GM21390 (cell line): Measurements from ENCODE around the gene ZNF750.

Experiments used
- ATAC-seq: cut with Tn5 transposase; IDR thresholded peaks from one replicate; pipeline ENCODE4 v1.9.1; 2021; ENCODE audit not compliant: unreplicated experiment

ZNF750 gene

GRCh38 chr17:82814834-82815233 is 25.0 kb downstream of the ZNF750 start:
- no peak for ATAC-seq

GRCh38 chr17:82813299-82814051 is 26.3 kb downstream of the ZNF750 start:
- no peak for ATAC-seq

- no peak for ATAC-seq
Measured at GRCh38 chr17:82812601-82813000, 27.2 kb downstream of the ZNF750 start.

GRCh38 chr17:82812058-82812457 is 27.8 kb downstream of the ZNF750 start:
- no peak for ATAC-seq

- no peak for ATAC-seq
Measured at GRCh38 chr17:82810644-82811430, 29.0 kb downstream of the ZNF750 start.

- ATAC-seq: no peak
Measured at GRCh38 chr17:82808921-82809905, 30.6 kb downstream of the ZNF750 start.

GRCh38 chr17:82808006-82808405 is 31.8 kb downstream of the ZNF750 start:
- ATAC-seq: no peak

DNA sequence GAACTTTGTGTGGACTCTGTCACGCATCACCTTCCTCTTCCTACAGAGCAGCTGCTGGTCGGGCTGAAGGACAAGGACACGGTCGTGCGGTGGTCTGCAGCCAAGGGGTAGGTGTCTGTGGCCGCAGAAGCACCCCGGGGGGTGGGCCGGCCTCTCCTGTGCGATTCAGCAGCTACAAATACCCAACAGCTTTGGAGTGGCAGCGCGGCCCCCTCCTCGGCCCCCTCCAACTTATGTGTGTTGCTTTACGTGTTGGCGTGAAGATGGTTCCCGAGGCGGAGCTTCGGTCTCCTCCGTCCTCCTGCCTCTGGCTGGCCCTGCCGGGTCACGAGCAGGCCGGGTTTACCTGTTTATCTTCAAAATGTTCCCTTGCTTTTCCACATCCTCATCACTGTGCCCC is 32.3 kb downstream of the ZNF750 start:
- no peak for ATAC-seq

DNA sequence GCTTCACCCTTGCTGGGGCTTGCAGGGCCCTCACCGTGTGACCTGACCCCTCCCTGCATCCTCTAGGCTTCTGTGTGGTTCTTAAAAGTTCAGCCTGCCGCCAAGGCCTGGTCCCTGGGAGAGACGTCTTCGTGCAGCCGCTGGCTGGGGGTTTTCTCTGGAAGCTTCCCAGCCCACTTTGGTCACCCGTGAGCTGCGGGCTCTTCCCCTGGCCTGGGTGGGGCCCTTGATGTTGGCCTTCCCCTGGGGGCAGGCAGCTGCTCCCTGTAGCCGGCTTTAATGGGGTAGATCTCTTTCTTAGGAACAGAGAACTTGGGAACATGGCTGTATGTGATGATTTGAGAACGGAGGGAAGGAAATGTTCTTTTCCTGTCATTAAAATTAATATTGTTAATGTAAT is 32.7 kb downstream of the ZNF750 start:
- no peak for ATAC-seq

DNA sequence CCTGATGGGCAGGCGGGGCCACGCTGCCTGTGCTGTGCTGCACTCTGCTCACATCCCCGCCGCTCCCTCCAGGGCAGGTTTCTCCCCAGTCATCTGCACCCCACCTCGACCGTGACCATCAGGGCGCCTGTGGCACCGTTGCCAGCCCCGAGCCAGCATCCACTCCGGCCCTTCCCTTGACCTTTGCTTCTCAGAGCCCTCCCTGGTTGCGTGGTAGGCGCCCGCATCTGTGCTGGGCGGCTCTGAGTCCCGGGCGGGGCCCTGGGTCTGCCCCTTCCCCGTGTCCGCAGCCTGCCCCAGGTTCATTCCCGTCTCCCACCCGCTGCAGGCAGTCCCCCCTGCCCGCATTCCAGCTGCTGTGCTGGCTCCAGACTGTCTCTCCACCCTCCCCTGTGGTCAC is 33.2 kb downstream of the ZNF750 start:
- ATAC-seq: no peak

DNA sequence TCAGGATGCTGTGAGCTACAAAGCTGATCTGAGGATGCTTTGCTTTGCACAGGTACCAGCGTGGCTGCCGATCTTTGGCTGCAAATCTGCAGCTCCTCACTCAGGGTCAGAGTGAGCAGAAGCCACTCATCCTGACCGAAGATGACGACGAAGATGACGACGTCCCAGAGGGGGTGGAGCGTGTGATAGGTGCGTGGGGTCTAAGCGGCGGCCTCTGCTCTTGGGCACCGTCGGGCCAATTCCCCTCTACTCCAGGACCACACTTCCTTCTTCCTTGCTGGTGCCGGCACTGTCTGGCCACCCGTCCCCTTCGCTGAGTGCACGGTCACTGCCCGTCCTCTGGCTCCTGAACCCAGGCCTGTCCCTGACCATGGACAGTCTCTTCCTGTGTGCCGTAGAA is 34.0 kb downstream of the ZNF750 start:
- no peak for ATAC-seq

GRCh38 chr17:82805254-82805653 is 34.6 kb downstream of the ZNF750 start:
- no peak for ATAC-seq

GRCh38 chr17:82804442-82805191 is 35.2 kb downstream of the ZNF750 start:
- no peak for ATAC-seq

DNA sequence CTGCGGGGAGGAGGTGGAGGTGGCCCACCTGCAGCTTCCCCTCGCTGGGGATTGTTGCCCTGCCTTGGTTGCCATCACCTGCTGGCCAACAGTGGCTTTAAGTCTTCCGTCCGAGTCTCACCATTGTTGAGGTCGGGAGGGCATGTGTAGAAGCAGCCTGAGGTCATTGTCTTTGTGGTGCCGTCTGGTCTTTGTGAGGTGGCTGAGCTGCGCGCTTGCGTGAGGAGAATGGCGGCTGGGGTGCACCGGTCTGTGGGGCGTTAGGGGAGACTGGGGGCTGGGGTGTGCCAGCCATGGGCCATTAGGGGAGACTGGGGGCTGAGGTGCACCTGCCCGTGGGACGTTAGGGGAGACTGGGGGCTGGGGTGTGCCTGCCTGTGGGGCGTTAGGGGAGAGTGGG is 36.2 kb downstream of the ZNF750 start:
- no peak for ATAC-seq

DNA sequence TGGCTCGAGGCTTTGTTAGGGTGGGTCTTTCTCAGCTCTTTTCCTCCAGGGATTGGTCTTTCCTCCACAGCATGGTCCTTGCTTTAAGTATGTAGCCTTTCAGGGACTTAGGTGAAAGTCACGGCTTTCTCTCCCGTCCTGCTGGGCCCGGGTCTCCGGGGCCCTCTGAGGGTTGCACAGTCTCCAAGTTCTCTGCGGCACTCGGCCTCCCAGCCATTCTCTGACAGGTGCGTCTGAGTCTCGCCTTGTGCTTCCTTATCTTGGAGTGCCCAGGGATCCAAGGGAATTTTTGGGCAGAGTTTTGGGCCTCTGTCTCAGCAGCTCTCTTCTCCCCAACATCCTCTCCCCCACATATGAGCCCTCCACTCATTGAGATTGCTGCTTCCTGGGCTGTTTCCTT is 36.6 kb downstream of the ZNF750 start:
- ATAC-seq: no peak

DNA sequence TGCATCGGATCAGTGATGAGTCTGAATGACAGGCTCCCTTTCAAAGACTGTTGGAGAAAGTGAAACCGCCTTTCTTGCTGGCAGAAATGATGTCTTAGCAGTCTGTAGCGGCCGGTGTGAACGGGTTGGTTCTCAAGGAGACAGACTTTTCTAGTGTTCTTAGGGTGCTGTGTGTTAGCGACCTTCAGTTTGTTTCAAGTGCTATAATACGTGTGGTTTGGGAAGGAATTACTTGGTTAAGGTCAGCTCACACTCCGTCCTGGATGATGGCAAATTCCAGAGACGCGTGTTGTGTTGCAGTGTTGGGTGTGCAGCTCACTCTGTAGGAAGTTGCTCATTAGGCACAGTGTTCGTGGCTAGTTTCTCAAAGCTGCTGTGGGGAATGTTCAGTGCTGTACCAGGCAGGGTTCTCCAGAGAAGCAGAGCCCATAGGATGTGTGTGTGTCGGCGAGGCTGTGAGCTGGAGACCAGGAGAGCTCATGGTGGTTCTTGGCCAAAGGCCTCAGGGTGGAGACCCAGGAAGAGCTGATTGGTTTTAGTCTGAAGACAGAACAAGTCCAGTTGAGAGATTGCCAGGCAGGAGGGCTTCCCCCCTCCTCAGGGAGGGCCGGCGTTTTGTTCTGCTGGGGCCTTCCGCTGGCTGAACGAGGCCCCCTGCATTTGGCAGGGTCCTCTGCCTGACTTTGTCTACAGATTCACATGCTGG is 37.6 kb downstream of the ZNF750 start:
- ATAC-seq: no peak

- no peak for ATAC-seq
Measured at GRCh38 chr17:82801377-82801970, 38.3 kb downstream of the ZNF750 start.

DNA sequence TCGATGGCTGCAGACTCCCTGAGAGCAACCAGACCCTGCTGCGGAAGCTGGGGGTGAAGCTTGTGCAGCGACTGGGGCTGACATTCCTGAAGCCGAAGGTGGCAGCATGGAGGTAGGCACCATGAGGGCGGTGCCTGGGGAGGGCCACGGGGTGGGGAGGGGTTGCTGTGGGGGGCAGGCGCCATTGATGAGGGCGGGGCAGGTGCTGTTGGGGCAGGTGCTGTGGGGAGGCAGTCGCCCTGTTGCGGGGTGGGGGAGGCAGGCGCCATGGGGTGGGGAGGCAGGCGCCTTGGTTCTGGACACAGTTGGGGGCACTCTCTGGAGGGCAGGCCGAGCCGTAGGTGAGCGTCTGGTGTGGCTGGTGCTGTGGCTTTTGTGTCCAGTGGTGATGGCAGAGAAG is 38.9 kb downstream of the ZNF750 start:
- no peak for ATAC-seq

DNA sequence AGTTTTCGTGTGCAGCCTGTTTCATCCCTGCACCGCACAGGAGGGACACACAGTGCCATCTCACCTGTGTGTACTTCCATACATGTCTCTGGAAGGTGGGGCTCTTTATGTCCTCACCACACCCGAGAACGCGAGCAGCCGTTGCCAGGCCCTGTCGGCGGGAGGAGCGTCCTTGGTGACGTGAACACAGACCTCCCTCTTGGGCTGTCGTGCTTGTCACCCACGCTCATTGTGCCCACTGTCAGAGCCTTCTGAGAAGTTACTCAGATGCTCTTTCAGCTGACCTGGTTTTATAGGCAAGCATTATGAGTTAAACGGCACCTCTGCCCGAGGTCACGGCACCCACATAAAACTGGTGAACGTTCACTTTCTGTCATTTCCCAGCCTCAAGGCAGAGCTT is 40.2 kb downstream of the ZNF750 start:
- no peak for ATAC-seq

- ATAC-seq: no peak
Measured at GRCh38 chr17:82798752-82799151, 41.1 kb downstream of the ZNF750 start.
